Panc1 (cell line): Measurements from ENCODE around the gene EFCAB8. TPM values are rescaled to one million over a fixed set of nuclear protein-coding genes. Genes with fewer than 3 reads are reported as not detected.

Experiments
- ATAC-seq: fragments of 200-7000 bp; cut with Tn5 transposase; 2 replicates; pipeline ENCODE4 v1.9.1; 2020; ENCODE audit warnings: mild to moderate bottlenecking, moderate library complexity
- BruUV-seq: library from RNA; stranded (reverse); fragments of 400-500 nt; replicated peaks from 2 replicates; lab custom pipeline; 2021; lab: Mats Ljungman, UMichigan
- CTCF ChIA-PET: fragments of 300-600 bp; sonication (Branson Sonifier 250); formaldehyde crosslinking; loops from one replicate; lab custom pipeline; 2022; ENCODE audit warnings: antibody characterized with exemption; lab: Charles Lee
- POLR2A ChIA-PET: fragments of 300-600 bp; sonication (Branson Sonifier 250); formaldehyde crosslinking; loops from one replicate; lab custom pipeline; 2022; ENCODE audit warnings: antibody characterized with exemption; lab: Charles Lee
- DNase-seq: peaks from one replicate; pipeline ENCODE4 v3.0.0-alpha.2; 2010; ENCODE audit warnings: low read depth, low spot score
- H3K27ac ChIP-seq: 2 replicates; pipeline ENCODE4 v1.5.1; 2011; ENCODE audit warnings: mild to moderate bottlenecking, low read length, inconsistent platforms
- H3K27me3 ChIP-seq: fragments of 200-500 bp; sonication (Bioruptor generic); 2 replicates; pipeline ENCODE4 v1.6.0; 2014; ENCODE audit warnings: low read length, inconsistent platforms; ENCODE audit not compliant: control insufficient read depth, insufficient read depth
- H3K36me3 ChIP-seq: fragments of 200-500 bp; sonication (Bioruptor generic); 2 replicates; pipeline ENCODE4 v1.5.1; 2014; ENCODE audit warnings: inconsistent platforms, mild to moderate bottlenecking, low read length, moderate library complexity; ENCODE audit not compliant: control insufficient read depth, insufficient read depth
- H3K4me1 ChIP-seq: 2 replicates; pipeline ENCODE4 v1.5.1; 2011; ENCODE audit warnings: inconsistent platforms, mild to moderate bottlenecking, low read length, moderate library complexity; ENCODE audit not compliant: control insufficient read depth, insufficient read depth
- H3K4me3 ChIP-seq, 2 experiments: 2 replicates each; pipeline ENCODE4 v1.5.1; 2011 to 2012; ENCODE audit warnings: low read depth in 2 of 2, low read length in 2 of 2, mild to moderate bottlenecking in 2 of 2, inconsistent platforms in 1 of 2, moderate library complexity in 1 of 2
- H3K9me3 ChIP-seq: fragments of 200-500 bp; sonication (Bioruptor generic); 2 replicates; pipeline ENCODE4 v1.5.1; 2014; ENCODE audit warnings: low read depth, mild to moderate bottlenecking, inconsistent platforms, low read length, moderate library complexity; ENCODE audit not compliant: control insufficient read depth, insufficient read depth
- POLR2AphosphoS5 ChIP-seq: IDR thresholded peaks from 2 replicates; pipeline ENCODE4 v1.6.1; 2012; ENCODE audit warnings: mild to moderate bottlenecking, low read depth, low read length, moderate library complexity
- SIN3A ChIP-seq: IDR thresholded peaks from 2 replicates; pipeline ENCODE4 v1.6.1; 2012; ENCODE audit warnings: low read depth, mild to moderate bottlenecking, low read length, moderate library complexity, borderline replicate concordance; ENCODE audit not compliant: insufficient read depth
- TCF7L2 ChIP-seq: IDR thresholded peaks from 2 replicates; pipeline ENCODE4 v1.6.1; 2011; ENCODE audit warnings: mild to moderate bottlenecking, low read depth, low read length, inconsistent platforms
- in situ Hi-C: cut with HindIII; loops from 2 replicates; pipeline ENCODE4 v1.10.0; 2016; ENCODE audit warnings: low sequenced_read_pairs, low pct_unique_long_range_greater_than_20kb
- intact Hi-C: fragments of 100-400 bp; cut with micrococcal nuclease; formaldehyde crosslinking; loops from one replicate; pipeline ENCODE4 v1.10.0; 2022; ENCODE audit not compliant: unreplicated experiment
- total RNA-seq: library from RNA; stranded (reverse); gene quantifications from one replicate; pipeline ENCODE4 v1.2.1, GENCODE V29; 2021; ENCODE audit not compliant: unreplicated experiment
- TF ChIP-seq, protein P1 (sequence below): fragments of 450-650 bp; IDR thresholded peaks from 2 replicates; pipeline ENCODE4 v1.5.1; 2017; ENCODE audit warnings: mild to moderate bottlenecking
- TF ChIP-seq, protein P2 (sequence below), 2 experiments: IDR thresholded peaks; 2 replicates each; pipeline ENCODE4 v1.6.1; 2011 to 2012; ENCODE audit warnings: low read depth in 2 of 2, control low read depth in 1 of 2, low read length in 1 of 2, mild to moderate bottlenecking in 1 of 2, moderate library complexity in 1 of 2; ENCODE audit not compliant: insufficient read depth in 1 of 2

The EFCAB8 gene
- total RNA-seq, 1 experiment from 2014 or later: 1.1 TPM

GRCh38 chr20:32810941-32811340 lies 47.8 kb upstream of the EFCAB8 start:
- in situ Hi-C loops (no loop called here), intact Hi-C loops (no loop called here)
- ATAC-seq (no peak), DNase-seq (no peak)
- no peaks in the 10 kb centered on the region for H3K27me3 ChIP-seq
- TF ChIP-seq POLR2AphosphoS5: no peak
- TF ChIP-seq, protein P1, sequence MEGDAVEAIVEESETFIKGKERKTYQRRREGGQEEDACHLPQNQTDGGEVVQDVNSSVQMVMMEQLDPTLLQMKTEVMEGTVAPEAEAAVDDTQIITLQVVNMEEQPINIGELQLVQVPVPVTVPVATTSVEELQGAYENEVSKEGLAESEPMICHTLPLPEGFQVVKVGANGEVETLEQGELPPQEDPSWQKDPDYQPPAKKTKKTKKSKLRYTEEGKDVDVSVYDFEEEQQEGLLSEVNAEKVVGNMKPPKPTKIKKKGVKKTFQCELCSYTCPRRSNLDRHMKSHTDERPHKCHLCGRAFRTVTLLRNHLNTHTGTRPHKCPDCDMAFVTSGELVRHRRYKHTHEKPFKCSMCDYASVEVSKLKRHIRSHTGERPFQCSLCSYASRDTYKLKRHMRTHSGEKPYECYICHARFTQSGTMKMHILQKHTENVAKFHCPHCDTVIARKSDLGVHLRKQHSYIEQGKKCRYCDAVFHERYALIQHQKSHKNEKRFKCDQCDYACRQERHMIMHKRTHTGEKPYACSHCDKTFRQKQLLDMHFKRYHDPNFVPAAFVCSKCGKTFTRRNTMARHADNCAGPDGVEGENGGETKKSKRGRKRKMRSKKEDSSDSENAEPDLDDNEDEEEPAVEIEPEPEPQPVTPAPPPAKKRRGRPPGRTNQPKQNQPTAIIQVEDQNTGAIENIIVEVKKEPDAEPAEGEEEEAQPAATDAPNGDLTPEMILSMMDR: no peak
- no peak for TF ChIP-seq TCF7L2
- TF ChIP-seq, protein P2, sequence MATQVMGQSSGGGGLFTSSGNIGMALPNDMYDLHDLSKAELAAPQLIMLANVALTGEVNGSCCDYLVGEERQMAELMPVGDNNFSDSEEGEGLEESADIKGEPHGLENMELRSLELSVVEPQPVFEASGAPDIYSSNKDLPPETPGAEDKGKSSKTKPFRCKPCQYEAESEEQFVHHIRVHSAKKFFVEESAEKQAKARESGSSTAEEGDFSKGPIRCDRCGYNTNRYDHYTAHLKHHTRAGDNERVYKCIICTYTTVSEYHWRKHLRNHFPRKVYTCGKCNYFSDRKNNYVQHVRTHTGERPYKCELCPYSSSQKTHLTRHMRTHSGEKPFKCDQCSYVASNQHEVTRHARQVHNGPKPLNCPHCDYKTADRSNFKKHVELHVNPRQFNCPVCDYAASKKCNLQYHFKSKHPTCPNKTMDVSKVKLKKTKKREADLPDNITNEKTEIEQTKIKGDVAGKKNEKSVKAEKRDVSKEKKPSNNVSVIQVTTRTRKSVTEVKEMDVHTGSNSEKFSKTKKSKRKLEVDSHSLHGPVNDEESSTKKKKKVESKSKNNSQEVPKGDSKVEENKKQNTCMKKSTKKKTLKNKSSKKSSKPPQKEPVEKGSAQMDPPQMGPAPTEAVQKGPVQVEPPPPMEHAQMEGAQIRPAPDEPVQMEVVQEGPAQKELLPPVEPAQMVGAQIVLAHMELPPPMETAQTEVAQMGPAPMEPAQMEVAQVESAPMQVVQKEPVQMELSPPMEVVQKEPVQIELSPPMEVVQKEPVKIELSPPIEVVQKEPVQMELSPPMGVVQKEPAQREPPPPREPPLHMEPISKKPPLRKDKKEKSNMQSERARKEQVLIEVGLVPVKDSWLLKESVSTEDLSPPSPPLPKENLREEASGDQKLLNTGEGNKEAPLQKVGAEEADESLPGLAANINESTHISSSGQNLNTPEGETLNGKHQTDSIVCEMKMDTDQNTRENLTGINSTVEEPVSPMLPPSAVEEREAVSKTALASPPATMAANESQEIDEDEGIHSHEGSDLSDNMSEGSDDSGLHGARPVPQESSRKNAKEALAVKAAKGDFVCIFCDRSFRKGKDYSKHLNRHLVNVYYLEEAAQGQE (IDR thresholded peaks at IDR 0.05; ENCODE audit: insufficient read depth in 1 of 2, low read depth in 2 of 2, low read length in 1 of 2): no peak
- H3K4me1 ChIP-seq: no peaks in the 10 kb centered on the region
- POLR2A ChIA-PET: no interaction called here
- H3K4me3 ChIP-seq: no peak overlapping the region
- H3K27ac ChIP-seq: no peak overlapping the region
- no peaks in the 10 kb centered on the region for H3K9me3 ChIP-seq
- BruUV-seq: no TSS peak
- CTCF ChIA-PET: no interaction called here
- H3K36me3 ChIP-seq: no peaks in the 10 kb centered on the region

- H3K36me3 ChIP-seq: no peaks in the 10 kb centered on the region
- no peaks in the 10 kb centered on the region for H3K4me1 ChIP-seq
- BruUV-seq: no TSS peak
- no peaks in the 10 kb centered on the region for H3K9me3 ChIP-seq
- CTCF ChIA-PET: no interaction called here
- POLR2A ChIA-PET: no interaction called here
- H3K4me3 ChIP-seq: no peak overlapping the region
- intact Hi-C loops: no loop called here
- in situ Hi-C loops: no loop called here
- no peak for TF ChIP-seq TCF7L2
- no peak for TF ChIP-seq SIN3A
- TF ChIP-seq, protein P1: no peak
- TF ChIP-seq, protein P2 (IDR thresholded peaks at IDR 0.05; ENCODE audit: insufficient read depth in 1 of 2, low read depth in 2 of 2, low read length in 1 of 2): no peak
- TF ChIP-seq POLR2AphosphoS5: no peak
- no peaks in the 10 kb centered on the region for H3K27me3 ChIP-seq
- no peak for DNase-seq
- no peak overlapping the region for H3K27ac ChIP-seq
- no peak for ATAC-seq
Observed at GRCh38 chr20:32811886-32812285, 46.8 kb upstream of the EFCAB8 start.
